ENCODE data around the gene NACC2. TPM values are rescaled to one million over a fixed set of nuclear protein-coding genes. Genes with fewer than 3 reads are reported as not detected.

Gene NACC2
- total and polyA plus RNA-seq, 2 of the 8 experiments (the other 6 are each of a cell fraction or from before 2014, with no cell fraction given) = 8.3 to 14.0 TPM

DNA sequence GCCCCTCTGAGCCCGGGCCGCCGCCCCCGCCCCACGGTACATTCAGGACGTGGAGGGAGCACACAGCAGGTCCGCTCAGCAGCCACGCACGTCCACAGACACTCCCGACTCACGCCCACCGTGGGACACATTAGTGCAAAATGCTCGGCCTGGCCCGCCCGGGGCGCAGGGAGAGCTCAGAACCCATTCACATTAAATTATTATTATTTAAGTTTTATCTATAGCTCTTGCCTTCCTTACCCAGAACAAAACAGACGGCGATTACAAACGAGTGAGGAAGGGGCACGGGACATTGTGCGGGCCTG lies 86.4 kb downstream of the NACC2 start:
- no peak overlapping the region for H2BK12ac ChIP-seq (ENCODE audit: low read depth, low read length)
- H4K91ac ChIP-seq (replicated peaks; ENCODE audit: insufficient read length, low read length) = no peak overlapping the region
- ChIA-PET POLR2A (ENCODE audit: partially characterized antibody) (interaction anchor here (0.9 to 1.4 kb wide), 3 partner anchors 9 to 42 kb away, joined by 3 read pairs; no protein-coding TSS in a partner anchor), CTCF (ENCODE audit: partially characterized antibody) (interaction anchor here (1.0 to 2.0 kb wide), 4 partner anchors 11 to 104 kb away, joined by 3 to 9 read pairs (median 4); no protein-coding TSS in a partner anchor)
- H3K4me2 ChIP-seq (ENCODE audit: insufficient read depth in 1 of 2, low read depth in 2 of 2, low read length in 2 of 2) = no peak overlapping the region
- H3K14ac ChIP-seq (ENCODE audit: insufficient read length) = no peak overlapping the region
- no peak overlapping the region for H3K56ac ChIP-seq (replicated peaks; ENCODE audit: insufficient read length, low read depth, low read length)
- no peak overlapping the region for H4K8ac ChIP-seq (ENCODE audit: extremely low read depth, insufficient read depth, low read length)
- peaks cover 0 to 67% (median 47%) of the 10 kb centered on the region in 4 experiments; a peak in 6 of 7 replicates for H3K4me1 ChIP-seq (replicated peaks in 1 of 4; ENCODE audit: control insufficient read depth in 3 of 4, insufficient read depth in 4 of 4, low read length in 3 of 4)
- FAIRE-seq (no peak), DNase-seq (ENCODE audit: low read depth in 1 of 2, low spot score in 2 of 2) (no peak)
- no peak overlapping the region for H2BK15ac ChIP-seq (ENCODE audit: low read length)
- H3K18ac ChIP-seq (ENCODE audit: extremely low read depth, low read length) = no peak overlapping the region
- no peak overlapping the region for H2BK120ac ChIP-seq (replicated peaks; ENCODE audit: low read depth, low read length)
- no peaks in the 10 kb centered on the region for H3K27me3 ChIP-seq (replicated peaks in 1 of 4; ENCODE audit: control insufficient read depth in 3 of 4, extremely low read depth in 1 of 4, insufficient read depth in 3 of 4, low read length in 3 of 4)
- H3K23ac ChIP-seq (ENCODE audit: insufficient read length) = no peak overlapping the region
- H3K9me3 ChIP-seq (ENCODE audit: insufficient read depth in 2 of 2, low read depth in 1 of 2, low read length in 1 of 2) = no peaks in the 10 kb centered on the region
- 95% methylated on average over 21 of the region's 21 CpGs; no CpG with 5 or more reads in 1 of the 2 experiments for WGBS, 2 experiments (ENCODE audit: extremely low coverage in 1 of 2, insufficient coverage in 1 of 2, insufficient read length in 1 of 2, insufficient replicate concordance in 2 of 2, low coverage in 1 of 2, low lambda C conversion rate in 2 of 2, missing lambda C conversion rate in 1 of 2)
- no peak overlapping the region for H3K27ac ChIP-seq (ENCODE audit: low read depth, low read length)
- H2BK20ac ChIP-seq (ENCODE audit: low read length) = no peak overlapping the region
- no peak overlapping the region for H3K4ac ChIP-seq (replicated peaks; ENCODE audit: insufficient read length, low read depth, low read length)
- H3K79me1 ChIP-seq (ENCODE audit: low read depth, low read length) = peaks cover 3% of the 10 kb centered on the region; the same call in 1 of the 2 replicates
- peaks cover 0 to 2% of the 10 kb centered on the region in 2 experiments for H4K20me1 ChIP-seq (replicated peaks in 1 of 2; ENCODE audit: control insufficient read depth in 1 of 2, insufficient read depth in 2 of 2, low read length in 2 of 2)
- no peak overlapping the region for H4K5ac ChIP-seq (ENCODE audit: insufficient read length, low read depth, low read length)
- TF ChIP-seq RBBP5 (IDR thresholded peaks at IDR 0.05; ENCODE audit: borderline replicate concordance, low read depth, low read length) (no peak), SP4 (IDR thresholded peaks at IDR 0.05; ENCODE audit: low read length) (no peak), SP1 (IDR thresholded peaks at IDR 0.05; ENCODE audit: low read depth, low read length) (no peak), CBX5 (IDR thresholded peaks at IDR 0.05; ENCODE audit: low read depth, low read length) (no peak), SAP30 (IDR thresholded peaks at IDR 0.05; ENCODE audit: insufficient read depth, insufficient replicate concordance, low read length) (no peak), SP2 (IDR thresholded peaks at IDR 0.05; ENCODE audit: low read length) (no peak), BRCA1 (IDR thresholded peaks at IDR 0.05; ENCODE audit: low read depth, low read length) (no peak), CHD2 (IDR thresholded peaks at IDR 0.05; ENCODE audit: low read length) (no peak), TAF1 (IDR thresholded peaks at IDR 0.05; ENCODE audit: low read depth, low read length) (no peak), SUZ12 (IDR thresholded peaks at IDR 0.05; ENCODE audit: low read length) (no peak)
- TF ChIP-seq, protein P1, sequence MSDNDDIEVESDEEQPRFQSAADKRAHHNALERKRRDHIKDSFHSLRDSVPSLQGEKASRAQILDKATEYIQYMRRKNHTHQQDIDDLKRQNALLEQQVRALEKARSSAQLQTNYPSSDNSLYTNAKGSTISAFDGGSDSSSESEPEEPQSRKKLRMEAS (IDR thresholded peaks at IDR 0.05) = no peak
- no peak overlapping the region for H3K9ac ChIP-seq (replicated peaks in 1 of 4; ENCODE audit: extremely low read depth in 1 of 4, low read depth in 3 of 4, low read length in 3 of 4)
- no peaks in the 10 kb centered on the region for H3K79me2 ChIP-seq (ENCODE audit: control insufficient read depth in 1 of 2, insufficient read depth in 2 of 2, low read length in 2 of 2)
- no peak overlapping the region for H2AFZ ChIP-seq (ENCODE audit: low read length)
- no peaks in the 10 kb centered on the region; a peak in 1 of 8 replicates for H3K36me3 ChIP-seq (ENCODE audit: control insufficient read depth in 2 of 4, insufficient read depth in 4 of 4, low read length in 3 of 4)
- H3K4me3 ChIP-seq (ENCODE audit: extremely low read depth in 1 of 4, insufficient read depth in 2 of 4, low read depth in 3 of 4, low read length in 4 of 4) = no peak overlapping the region
- no peak overlapping the region for H2AK5ac ChIP-seq (ENCODE audit: low read depth, low read length)
- no peak overlapping the region for H2BK5ac ChIP-seq (ENCODE audit: low read depth, low read length)
- no peaks in the 10 kb centered on the region for H3K23me2 ChIP-seq (ENCODE audit: low read depth, low read length)
